HL-60 (cell line): ENCODE data around the gene GRM8.

Experiments used
- DNase-seq, 2 experiments: peaks; one replicate each; pipeline ENCODE4 v3.0.0-alpha.2; 2010 to 2020; ENCODE audit warnings: low read depth in 1 of 2, low spot score in 1 of 2
- H3K27ac ChIP-seq: fragments of 250-450 bp; sonication (Bioruptor Pico); replicated peaks from 2 replicates; pipeline ENCODE4 v1.5.1; 2020; ENCODE audit warnings: mild to moderate bottlenecking, moderate library complexity
- H3K27me3 ChIP-seq: fragments of 250-450 bp; sonication (Bioruptor Pico); 2 replicates; pipeline ENCODE4 v1.5.1; 2021; ENCODE audit warnings: mild to moderate bottlenecking, moderate library complexity; ENCODE audit not compliant: insufficient read depth, poor library complexity, severe bottlenecking
- H3K4me3 ChIP-seq: replicated peaks from 2 replicates; pipeline ENCODE4 v1.5.1; 2011; ENCODE audit warnings: mild to moderate bottlenecking, control low read depth, low read length; ENCODE audit not compliant: insufficient read depth
- CTCF ChIP-seq: IDR thresholded peaks from one replicate; pipeline ENCODE4 v1.5.1; 2011; ENCODE audit warnings: low read length, control low read depth, inconsistent platforms; ENCODE audit not compliant: insufficient read depth
- GABPA ChIP-seq: IDR thresholded peaks from 2 replicates; pipeline ENCODE4 v1.6.1; 2012; ENCODE audit warnings: low read depth
- POLR2AphosphoS5 ChIP-seq: IDR thresholded peaks from 2 replicates; pipeline ENCODE4 v1.6.1; 2012; ENCODE audit warnings: low read depth
- REST ChIP-seq: IDR thresholded peaks from 2 replicates; pipeline ENCODE4 v1.6.1; 2012; ENCODE audit warnings: low read depth; ENCODE audit not compliant: insufficient replicate concordance
- SPI1 ChIP-seq: IDR thresholded peaks from 2 replicates; pipeline ENCODE4 v1.6.1; 2012; ENCODE audit warnings: low read depth, mild to moderate bottlenecking, borderline replicate concordance

The GRM8 gene

GRCh38 chr7:127251465-127252376 lies 1.0 kb downstream of the GRM8 start:
- peaks cover 53% of the 10 kb centered on the region for H3K27me3 ChIP-seq
- TF ChIP-seq GABPA (no peak), REST (no peak), CTCF (no peak), SPI1 (no peak), POLR2AphosphoS5 (no peak)
- H3K27ac ChIP-seq, result no peak overlapping the region
- no peak for DNase-seq
- H3K4me3 ChIP-seq, result no peak overlapping the region

GRCh38 chr7:127251036-127251464 lies 1.7 kb downstream of the GRM8 start:
- Histone ChIP-seq H3K4me3 (no peak overlapping the region), H3K27ac (no peak overlapping the region), H3K27me3 (peaks cover 50% of the 10 kb centered on the region)
- no peak for DNase-seq
- TF ChIP-seq POLR2AphosphoS5, result no peak
- TF ChIP-seq CTCF, result no peak
- no peak for TF ChIP-seq REST
- TF ChIP-seq GABPA, result no peak
- no peak for TF ChIP-seq SPI1

- no peak for DNase-seq
- Histone ChIP-seq H3K27me3 (peaks cover 47% of the 10 kb centered on the region), H3K4me3 (no peak overlapping the region), H3K27ac (no peak overlapping the region)
- no peak for TF ChIP-seq POLR2AphosphoS5
- no peak for TF ChIP-seq CTCF
- no peak for TF ChIP-seq SPI1
- no peak for TF ChIP-seq REST
- TF ChIP-seq GABPA, result no peak
Measured at GRCh38 chr7:127250312-127251035, 2.3 kb downstream of the GRM8 start.
